HepG2 (cell line): Measurements from ENCODE around the gene FRMD5. TPM values are rescaled to one million over a fixed set of nuclear protein-coding genes. Genes with fewer than 3 reads are reported as not detected.

Experiments used
- ATF1 ChIP-seq: IDR thresholded peaks from 2 replicates; pipeline ENCODE4 v1.6.1; 2016; ENCODE audit warnings: mild to moderate bottlenecking, control low read depth
- HOXD1 ChIP-seq: sonication (generic); formaldehyde crosslinking; IDR thresholded peaks from 2 replicates; pipeline ENCODE4 v1.5.0; 2020; ENCODE audit warnings: missing genetic modification reagents
- IKZF4 ChIP-seq: sonication (generic); formaldehyde crosslinking; IDR thresholded peaks from 2 replicates; pipeline ENCODE4 v1.5.1; 2020; ENCODE audit warnings: borderline replicate concordance, mild to moderate bottlenecking, low read depth, missing genetic modification reagents; ENCODE audit errors: not compliant biosample characterization
- NR3C1 ChIP-seq: sonication (generic); formaldehyde crosslinking; IDR thresholded peaks from 2 replicates; pipeline ENCODE4 v1.4.0; 2020; ENCODE audit warnings: missing genetic modification reagents
- PHF8 ChIP-seq: sonication (generic); formaldehyde crosslinking; IDR thresholded peaks from 2 replicates; pipeline ENCODE4 v1.5.0; 2020; ENCODE audit warnings: missing genetic modification reagents
- PLRG1 ChIP-seq: fragments of 450-650 bp; conservative IDR thresholded peaks from 2 replicates; pipeline ENCODE4 v1.6.1; 2016
- REL ChIP-seq: sonication (generic); formaldehyde crosslinking; conservative IDR thresholded peaks from 2 replicates; pipeline ENCODE4 v1.8.0; 2022; ENCODE audit warnings: mild to moderate bottlenecking, missing genetic modification reagents, moderate library complexity
- SAP130 ChIP-seq: IDR thresholded peaks from 2 replicates; pipeline ENCODE4 v1.6.1; 2016; ENCODE audit warnings: low read depth
- SP140L ChIP-seq: sonication (generic); formaldehyde crosslinking; IDR thresholded peaks from 2 replicates; pipeline ENCODE4 v1.4.0; 2020; ENCODE audit warnings: missing genetic modification reagents, borderline replicate concordance
- TP53 ChIP-seq: sonication (generic); formaldehyde crosslinking; conservative IDR thresholded peaks from 2 replicates; pipeline ENCODE4 v1.4.0; 2020; ENCODE audit warnings: missing genetic modification reagents
- ZFP36L1 ChIP-seq: sonication (generic); formaldehyde crosslinking; IDR thresholded peaks from 2 replicates; pipeline ENCODE4 v1.8.0; 2022; ENCODE audit warnings: mild to moderate bottlenecking, missing genetic modification reagents, moderate library complexity
- ZFP90 ChIP-seq: sonication (generic); formaldehyde crosslinking; IDR thresholded peaks from 2 replicates; pipeline ENCODE4 v1.8.0; 2022; ENCODE audit warnings: missing genetic modification reagents, mild to moderate bottlenecking, inconsistent platforms, borderline replicate concordance
- ZFYVE20 ChIP-seq: sonication (generic); formaldehyde crosslinking; IDR thresholded peaks from 2 replicates; pipeline ENCODE4 v1.8.0; 2023; ENCODE audit warnings: low read depth, mild to moderate bottlenecking, moderate library complexity, missing genetic modification reagents, borderline replicate concordance
- ZNF207 ChIP-seq: fragments of 450-650 bp; IDR thresholded peaks from 2 replicates; pipeline ENCODE4 v1.6.1; 2016; ENCODE audit warnings: antibody characterized with exemption, borderline replicate concordance
- ZNF225 ChIP-seq: sonication (generic); formaldehyde crosslinking; IDR thresholded peaks from 2 replicates; pipeline ENCODE4 v1.4.0; 2020; ENCODE audit warnings: mild to moderate bottlenecking, missing genetic modification reagents
- ZNF256 ChIP-seq: sonication (generic); formaldehyde crosslinking; conservative IDR thresholded peaks from 2 replicates; pipeline ENCODE4 v1.4.0; 2020; ENCODE audit warnings: missing genetic modification reagents
- ZNF577 ChIP-seq: sonication (generic); formaldehyde crosslinking; IDR thresholded peaks from 2 replicates; pipeline ENCODE4 v1.4.0; 2020; ENCODE audit warnings: mild to moderate bottlenecking, low read depth, missing genetic modification reagents, borderline replicate concordance
- ZNF674 ChIP-seq: sonication (generic); formaldehyde crosslinking; IDR thresholded peaks from 2 replicates; pipeline ENCODE4 v1.5.0; 2020; ENCODE audit warnings: low read depth, mild to moderate bottlenecking, missing genetic modification reagents
- ZNF772 ChIP-seq: sonication (generic); formaldehyde crosslinking; IDR thresholded peaks from 2 replicates; pipeline ENCODE4 v1.5.0; 2020; ENCODE audit warnings: mild to moderate bottlenecking, missing genetic modification reagents
- polyA plus RNA-seq, 8 experiments: library from polyadenylated mRNA; depleted of rRNA in 3 of 8; stranded (reverse) in 7 of 8; unstranded in 1 of 8; fragments of >200 nt; fragmentation: Illumina TruSeq in 4 of 8; extraction: Trizol in 4 of 8; gene quantifications; 2 replicates each; pipeline versions ENCODE4 v1.2.1 to v1.2.3, GENCODE V29; 2011 to 2016; ENCODE audit warnings: low read depth in 4 of 8, missing spikeins in 1 of 8, mixed read lengths in 1 of 8; ENCODE audit not compliant: insufficient read depth in 1 of 8
- total RNA-seq, 5 experiments: library from RNA; depleted of rRNA; stranded (reverse); fragments of >200 nt; fragmentation: Illumina TruSeq; extraction: Trizol; gene quantifications; 2 replicates each; pipeline ENCODE4 v1.2.3, GENCODE V29; 2016; ENCODE audit warnings: low read depth in 1 of 5
- TF ChIP-seq, protein P1 (sequence below): sonication (generic); formaldehyde crosslinking; conservative IDR thresholded peaks from 2 replicates; pipeline ENCODE4 v1.8.0; 2022; ENCODE audit warnings: mild to moderate bottlenecking, moderate library complexity, missing genetic modification reagents
- TF ChIP-seq, protein P2 (sequence below): sonication (generic); formaldehyde crosslinking; IDR thresholded peaks from 2 replicates; pipeline ENCODE4 v1.8.0; 2022; ENCODE audit warnings: mild to moderate bottlenecking, missing genetic modification reagents, borderline replicate concordance
- TF ChIP-seq, protein P3 (sequence below): sonication (generic); formaldehyde crosslinking; IDR thresholded peaks from 2 replicates; pipeline ENCODE4 v1.5.0; 2020; ENCODE audit warnings: mild to moderate bottlenecking, low read depth, missing genetic modification reagents, borderline replicate concordance
- TF ChIP-seq, protein P4 (sequence below): sonication (generic); formaldehyde crosslinking; IDR thresholded peaks from 2 replicates; pipeline ENCODE4; 2020; ENCODE audit warnings: missing genetic modification reagents, mild to moderate bottlenecking, borderline replicate concordance

The FRMD5 gene
- total and polyA plus RNA-seq, 2 of the 13 experiments (the other 11 are each of a cell fraction or from before 2014, with no cell fraction given), result 0.93 to 1.5 TPM

DNA sequence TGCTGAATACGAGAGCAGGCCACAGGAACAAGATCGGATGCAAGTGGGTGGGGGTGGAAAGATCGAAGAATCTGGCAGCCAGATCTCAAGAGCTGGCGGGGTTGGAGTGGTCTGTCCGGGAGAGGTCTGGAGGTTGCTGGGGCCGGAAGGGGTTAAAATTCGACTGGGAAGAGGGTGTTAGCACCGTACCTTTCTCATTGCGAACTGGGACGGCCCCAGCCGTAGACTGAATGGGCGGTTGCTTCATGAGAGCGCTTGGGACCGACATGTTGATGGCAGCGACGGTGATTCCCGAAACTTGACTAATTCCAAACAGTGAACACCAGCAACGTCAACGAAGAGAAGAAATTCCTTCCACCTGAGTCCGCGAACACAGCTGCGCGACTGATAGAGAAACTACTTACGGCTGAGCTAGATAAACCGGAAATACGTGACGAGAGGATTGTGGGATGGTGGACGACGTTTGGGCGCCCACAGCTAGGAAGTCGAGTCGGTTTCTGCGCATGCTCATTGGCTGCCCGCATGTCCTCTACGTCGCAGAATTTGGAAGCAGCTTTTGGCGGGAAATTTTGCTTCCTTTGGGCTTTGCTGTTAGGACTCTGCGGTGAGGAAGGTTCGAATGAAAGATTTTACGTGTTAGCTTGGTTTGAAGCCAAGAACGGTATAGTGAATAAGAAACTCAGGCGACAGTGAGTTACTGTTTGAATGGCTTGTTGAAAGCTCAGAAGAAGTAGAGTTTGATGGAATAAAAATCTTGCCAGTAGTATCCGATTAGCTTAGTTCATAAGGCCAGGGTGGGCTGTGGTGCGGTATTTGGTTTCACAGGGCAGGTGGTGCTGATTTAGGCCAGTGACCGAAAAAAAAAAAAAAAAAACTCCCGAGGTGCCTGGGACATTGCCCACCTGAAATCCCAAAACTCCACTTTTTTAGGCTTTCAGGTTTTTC lies 370.5 kb downstream of the FRMD5 start, which contains the start of gene MFAP1 (continued):
- TF ChIP-seq ZFP90 (CRISPR knock-in tag) (peak; percentile 45; the same call in 1 of the 2 replicates), ZNF772 (CRISPR knock-in tag) (no peak; the same call in 1 of the 2 replicates), NR3C1 (CRISPR knock-in tag) (no peak), HOXD1 (0 out of 2 replicates have a peak, but pooled peaks have one; percentile 44), ZNF256 (CRISPR knock-in tag) (peak; percentile 59; the same call in 1 of the 2 replicates), REL (0 out of 2 replicates have a peak, but pooled peaks have one; percentile 30), ATF1 (CRISPR knock-in tag) (peak; percentile 92), PLRG1 (no peak), ZFYVE20 (CRISPR knock-in tag) (no peak), ZNF225 (CRISPR knock-in tag) (peak; percentile 48; the same call in 1 of the 2 replicates), SAP130 (CRISPR knock-in tag) (peak; percentile 98), SP140L (CRISPR knock-in tag) (no peak; the same call in 1 of the 2 replicates), ZNF207 (no peak), TP53 (CRISPR knock-in tag) (no peak), ZNF674 (CRISPR knock-in tag) (no peak), ZFP36L1 (0 out of 2 replicates have a peak, but pooled peaks have one; percentile 70), PHF8 (CRISPR knock-in tag) (peak; percentile 92), ZNF577 (CRISPR knock-in tag) (no peak), IKZF4 (no peak)
- TF ChIP-seq, protein P1, sequence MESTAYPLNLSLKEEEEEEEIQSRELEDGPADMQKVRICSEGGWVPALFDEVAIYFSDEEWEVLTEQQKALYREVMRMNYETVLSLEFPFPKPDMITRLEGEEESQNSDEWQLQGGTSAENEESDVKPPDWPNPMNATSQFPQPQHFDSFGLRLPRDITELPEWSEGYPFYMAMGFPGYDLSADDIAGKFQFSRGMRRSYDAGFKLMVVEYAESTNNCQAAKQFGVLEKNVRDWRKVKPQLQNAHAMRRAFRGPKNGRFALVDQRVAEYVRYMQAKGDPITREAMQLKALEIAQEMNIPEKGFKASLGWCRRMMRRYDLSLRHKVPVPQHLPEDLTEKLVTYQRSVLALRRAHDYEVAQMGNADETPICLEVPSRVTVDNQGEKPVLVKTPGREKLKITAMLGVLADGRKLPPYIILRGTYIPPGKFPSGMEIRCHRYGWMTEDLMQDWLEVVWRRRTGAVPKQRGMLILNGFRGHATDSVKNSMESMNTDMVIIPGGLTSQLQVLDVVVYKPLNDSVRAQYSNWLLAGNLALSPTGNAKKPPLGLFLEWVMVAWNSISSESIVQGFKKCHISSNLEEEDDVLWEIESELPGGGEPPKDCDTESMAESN (CRISPR knock-in tag), result peak; percentile 55; the same call in 1 of the 2 replicates
- TF ChIP-seq, protein P2, sequence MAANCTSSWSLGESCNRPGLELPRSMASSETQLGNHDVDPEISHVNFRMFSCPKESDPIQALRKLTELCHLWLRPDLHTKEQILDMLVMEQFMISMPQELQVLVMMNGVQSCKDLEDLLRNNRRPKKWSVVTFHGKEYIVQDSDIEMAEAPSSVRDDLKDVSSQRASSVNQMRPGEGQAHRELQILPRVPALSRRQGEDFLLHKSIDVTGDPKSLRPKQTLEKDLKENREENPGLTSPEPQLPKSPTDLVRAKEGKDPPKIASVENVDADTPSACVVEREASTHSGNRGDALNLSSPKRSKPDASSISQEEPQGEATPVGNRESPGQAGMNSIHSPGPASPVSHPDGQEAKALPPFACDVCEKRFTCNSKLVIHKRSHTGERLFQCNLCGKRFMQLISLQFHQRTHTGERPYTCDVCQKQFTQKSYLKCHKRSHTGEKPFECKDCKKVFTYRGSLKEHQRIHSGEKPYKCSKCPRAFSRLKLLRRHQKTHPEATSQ (CRISPR knock-in tag), result no peak; the same call in 1 of the 2 replicates
- TF ChIP-seq, protein P3, sequence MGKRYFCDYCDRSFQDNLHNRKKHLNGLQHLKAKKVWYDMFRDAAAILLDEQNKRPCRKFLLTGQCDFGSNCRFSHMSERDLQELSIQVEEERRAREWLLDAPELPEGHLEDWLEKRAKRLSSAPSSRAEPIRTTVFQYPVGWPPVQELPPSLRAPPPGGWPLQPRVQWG (CRISPR knock-in tag), result no peak
- TF ChIP-seq, protein P4, sequence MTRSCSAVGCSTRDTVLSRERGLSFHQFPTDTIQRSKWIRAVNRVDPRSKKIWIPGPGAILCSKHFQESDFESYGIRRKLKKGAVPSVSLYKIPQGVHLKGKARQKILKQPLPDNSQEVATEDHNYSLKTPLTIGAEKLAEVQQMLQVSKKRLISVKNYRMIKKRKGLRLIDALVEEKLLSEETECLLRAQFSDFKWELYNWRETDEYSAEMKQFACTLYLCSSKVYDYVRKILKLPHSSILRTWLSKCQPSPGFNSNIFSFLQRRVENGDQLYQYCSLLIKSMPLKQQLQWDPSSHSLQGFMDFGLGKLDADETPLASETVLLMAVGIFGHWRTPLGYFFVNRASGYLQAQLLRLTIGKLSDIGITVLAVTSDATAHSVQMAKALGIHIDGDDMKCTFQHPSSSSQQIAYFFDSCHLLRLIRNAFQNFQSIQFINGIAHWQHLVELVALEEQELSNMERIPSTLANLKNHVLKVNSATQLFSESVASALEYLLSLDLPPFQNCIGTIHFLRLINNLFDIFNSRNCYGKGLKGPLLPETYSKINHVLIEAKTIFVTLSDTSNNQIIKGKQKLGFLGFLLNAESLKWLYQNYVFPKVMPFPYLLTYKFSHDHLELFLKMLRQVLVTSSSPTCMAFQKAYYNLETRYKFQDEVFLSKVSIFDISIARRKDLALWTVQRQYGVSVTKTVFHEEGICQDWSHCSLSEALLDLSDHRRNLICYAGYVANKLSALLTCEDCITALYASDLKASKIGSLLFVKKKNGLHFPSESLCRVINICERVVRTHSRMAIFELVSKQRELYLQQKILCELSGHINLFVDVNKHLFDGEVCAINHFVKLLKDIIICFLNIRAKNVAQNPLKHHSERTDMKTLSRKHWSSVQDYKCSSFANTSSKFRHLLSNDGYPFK (CRISPR knock-in tag), result peak; percentile 57; the same call in 1 of the 2 replicates
